ENCODE results near the gene RFXANK. TPM values are rescaled to one million over a fixed set of nuclear protein-coding genes. Genes with fewer than 3 reads are reported as not detected.

The RFXANK gene
- total RNA-seq, 1 donor from 2014 or later: 20.2 TPM

DNA sequence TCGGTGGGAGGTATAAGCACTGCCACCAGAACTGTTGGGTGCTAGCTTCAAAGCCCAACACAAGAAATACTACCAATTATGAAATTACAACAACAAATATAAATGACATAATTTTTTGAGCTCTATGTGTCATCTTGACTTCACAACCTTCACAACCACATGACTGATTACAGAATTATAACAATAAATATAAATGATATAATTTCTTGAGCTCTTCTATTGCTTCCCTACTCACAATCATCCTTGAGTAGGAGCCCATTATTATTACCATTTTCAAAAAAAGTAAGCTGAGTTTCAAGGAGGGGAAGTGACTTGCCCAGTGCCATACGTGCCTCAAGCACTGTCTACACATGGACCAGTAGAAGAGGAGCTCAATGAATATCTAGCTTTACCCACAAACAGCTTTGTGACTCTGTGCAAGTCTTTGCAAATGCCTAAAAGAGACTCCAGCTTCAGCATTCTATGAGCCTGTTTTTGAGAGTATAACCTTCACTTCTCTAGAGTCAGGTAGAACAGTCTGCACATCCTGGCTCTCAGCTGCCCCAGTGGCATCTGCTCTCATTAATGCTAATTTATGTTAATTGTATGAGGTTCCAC lies 42.3 kb downstream of the RFXANK start:
- Histone ChIP-seq H3K9me3 (peaks cover 13 to 22% of the 10 kb centered on the region in 2 donors), H3K27me3 (no peaks in the 10 kb centered on the region), H3K36me3 (no peaks in the 10 kb centered on the region), H3K4me3 (no peak overlapping the region), H3K27ac (no peak overlapping the region), H3K4me1 (no peaks in the 10 kb centered on the region)
- TF ChIP-seq, protein P1, sequence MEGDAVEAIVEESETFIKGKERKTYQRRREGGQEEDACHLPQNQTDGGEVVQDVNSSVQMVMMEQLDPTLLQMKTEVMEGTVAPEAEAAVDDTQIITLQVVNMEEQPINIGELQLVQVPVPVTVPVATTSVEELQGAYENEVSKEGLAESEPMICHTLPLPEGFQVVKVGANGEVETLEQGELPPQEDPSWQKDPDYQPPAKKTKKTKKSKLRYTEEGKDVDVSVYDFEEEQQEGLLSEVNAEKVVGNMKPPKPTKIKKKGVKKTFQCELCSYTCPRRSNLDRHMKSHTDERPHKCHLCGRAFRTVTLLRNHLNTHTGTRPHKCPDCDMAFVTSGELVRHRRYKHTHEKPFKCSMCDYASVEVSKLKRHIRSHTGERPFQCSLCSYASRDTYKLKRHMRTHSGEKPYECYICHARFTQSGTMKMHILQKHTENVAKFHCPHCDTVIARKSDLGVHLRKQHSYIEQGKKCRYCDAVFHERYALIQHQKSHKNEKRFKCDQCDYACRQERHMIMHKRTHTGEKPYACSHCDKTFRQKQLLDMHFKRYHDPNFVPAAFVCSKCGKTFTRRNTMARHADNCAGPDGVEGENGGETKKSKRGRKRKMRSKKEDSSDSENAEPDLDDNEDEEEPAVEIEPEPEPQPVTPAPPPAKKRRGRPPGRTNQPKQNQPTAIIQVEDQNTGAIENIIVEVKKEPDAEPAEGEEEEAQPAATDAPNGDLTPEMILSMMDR (IDR thresholded peaks at IDR 0.05): no peak
- intact Hi-C loops (cut with DNase I): no loop called here
- no peak for DNase-seq (ENCODE audit: low spot score in 2 of 2)

DNA sequence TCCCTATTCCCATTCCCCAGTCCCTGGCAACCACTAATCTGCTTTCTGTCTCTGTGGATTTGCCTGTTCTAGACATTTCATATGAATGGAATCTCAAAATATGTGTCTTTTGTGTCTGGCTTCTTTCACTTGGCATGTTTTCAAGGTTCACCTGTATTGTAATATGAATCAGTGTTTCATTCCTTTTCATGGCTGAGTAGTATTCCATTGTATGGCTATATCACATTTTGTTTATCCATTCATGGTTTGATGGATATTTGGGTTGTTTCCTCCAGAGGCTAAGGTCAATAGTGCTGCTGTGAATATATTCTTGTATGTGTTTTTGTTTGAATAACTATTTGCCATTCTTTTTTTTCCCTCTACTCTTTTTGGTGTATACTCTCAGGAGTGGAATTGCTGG lies 44.1 kb downstream of the RFXANK start:
- TF ChIP-seq, protein P1 (IDR thresholded peaks at IDR 0.05): no peak
- no peak overlapping the region for H3K27ac ChIP-seq
- H3K4me1 ChIP-seq: no peaks in the 10 kb centered on the region

DNA sequence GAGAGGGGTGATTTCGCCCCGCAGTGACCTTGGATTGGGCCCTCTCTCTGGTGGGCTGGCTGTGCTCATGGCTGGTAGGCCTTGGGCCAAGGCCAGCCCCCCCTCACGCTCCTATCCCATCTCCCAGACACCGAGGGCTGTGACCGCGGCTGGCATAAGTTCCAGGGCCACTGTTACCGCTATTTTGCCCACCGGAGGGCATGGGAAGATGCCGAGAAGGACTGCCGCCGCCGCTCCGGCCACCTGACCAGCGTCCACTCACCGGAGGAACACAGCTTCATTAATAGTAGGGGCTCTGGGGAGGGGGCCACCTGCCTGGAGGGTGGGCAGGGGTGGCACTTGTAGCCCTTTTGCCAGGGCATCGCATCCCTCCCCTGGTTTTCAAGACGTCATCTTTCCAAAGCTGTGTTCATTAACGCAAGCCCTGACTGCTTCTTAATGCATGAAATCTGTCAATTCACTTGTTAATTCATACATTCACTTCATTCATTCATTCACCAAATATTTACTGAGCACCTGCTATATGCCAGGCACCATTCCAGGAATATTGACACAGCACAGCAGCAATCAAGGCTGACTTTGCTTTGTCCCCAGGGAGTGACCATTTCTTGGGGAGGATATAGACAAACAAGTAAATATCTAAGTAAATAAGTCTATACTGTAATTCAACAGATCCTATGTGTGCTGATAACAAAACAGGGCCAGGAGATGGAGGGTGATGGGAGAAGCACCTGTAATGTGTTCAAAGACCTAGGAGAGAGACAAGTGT lies 46.3 kb downstream of the RFXANK start:
- Histone ChIP-seq H3K36me3 (no peaks in the 10 kb centered on the region), H3K9me3 (peaks cover 13 to 22% of the 10 kb centered on the region in 2 donors), H3K4me1 (no peaks in the 10 kb centered on the region), H3K4me3 (no peak overlapping the region), H3K27ac (no peak overlapping the region), H3K27me3 (peaks cover 4% of the 10 kb centered on the region)
- DNase-seq (ENCODE audit: low spot score in 2 of 2): no peak
- intact Hi-C loops (cut with DNase I): no loop called here
- TF ChIP-seq, protein P1 (IDR thresholded peaks at IDR 0.05): no peak

More for the DNA sequence above, 44.1 kb downstream of the RFXANK start:
- DNase-seq (ENCODE audit: low spot score in 2 of 2): no peak
- Histone ChIP-seq H3K36me3 (no peaks in the 10 kb centered on the region), H3K27me3 (peaks cover 4% of the 10 kb centered on the region), H3K4me3 (no peak overlapping the region), H3K9me3 (peaks cover 13 to 22% of the 10 kb centered on the region in 2 donors)
- intact Hi-C loops (cut with DNase I): no loop called here

DNA sequence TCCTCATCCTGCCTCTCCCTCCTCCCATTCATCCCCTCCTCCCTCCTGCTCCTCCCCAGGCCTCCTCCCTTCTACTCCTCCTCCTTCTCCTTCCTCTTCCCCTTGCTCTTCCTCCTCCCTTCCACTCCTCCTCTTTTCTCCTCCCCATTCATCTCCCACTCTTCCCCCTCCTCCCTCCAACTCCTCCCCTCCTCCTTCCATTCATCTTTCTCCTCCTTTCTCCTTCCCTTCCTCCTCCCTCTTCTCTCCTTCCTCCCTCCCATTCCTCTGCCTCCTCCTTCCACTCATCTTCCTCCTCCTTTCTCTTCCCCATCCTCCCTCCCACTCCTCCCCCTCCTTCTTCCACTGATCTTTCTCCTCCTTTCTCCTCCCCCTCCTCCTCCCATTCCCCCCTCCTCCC lies 47.6 kb downstream of the RFXANK start:
- Histone ChIP-seq H3K4me3 (no peak overlapping the region), H3K4me1 (no peaks in the 10 kb centered on the region), H3K36me3 (no peaks in the 10 kb centered on the region), H3K27ac (no peak overlapping the region), H3K27me3 (peaks cover 4% of the 10 kb centered on the region), H3K9me3 (peaks cover 8 to 10% of the 10 kb centered on the region in 2 donors)
- TF ChIP-seq, protein P1 (IDR thresholded peaks at IDR 0.05): no peak
- intact Hi-C loops (cut with DNase I): no loop called here
- no peak for DNase-seq (ENCODE audit: low spot score in 2 of 2)

DNA sequence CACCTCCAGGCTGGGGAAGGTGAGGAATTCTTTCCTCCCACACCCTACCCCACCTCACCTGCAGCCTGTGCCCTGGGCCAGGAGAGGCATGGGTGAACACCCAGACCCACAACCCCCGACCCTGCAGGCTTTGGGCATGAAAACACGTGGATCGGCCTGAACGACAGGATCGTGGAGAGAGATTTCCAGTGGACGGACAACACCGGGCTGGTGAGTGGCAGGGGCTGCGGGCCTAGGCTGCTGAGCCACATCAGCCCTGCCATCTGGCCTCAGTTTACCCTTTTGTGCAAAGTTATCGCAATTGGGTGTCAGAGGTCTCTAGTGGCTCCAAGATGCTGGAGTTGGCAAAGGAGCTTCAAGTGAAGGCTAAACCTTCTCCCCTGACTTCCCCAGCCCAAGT lies 48.4 kb downstream of the RFXANK start:
- intact Hi-C loops (cut with DNase I): no loop called here
- Histone ChIP-seq H3K4me3 (no peak overlapping the region), H3K4me1 (no peaks in the 10 kb centered on the region), H3K27me3 (peaks cover 4% of the 10 kb centered on the region), H3K9me3 (peaks cover 2 to 5% of the 10 kb centered on the region in 2 donors), H3K36me3 (no peaks in the 10 kb centered on the region), H3K27ac (no peak overlapping the region)
- DNase-seq (ENCODE audit: low spot score in 2 of 2): no peak
- TF ChIP-seq, protein P1 (IDR thresholded peaks at IDR 0.05): no peak
